Measurements from ENCODE around the gene WDR18.
A peak's percentile ranks its signal among the peaks of the same experiment; 100 is the strongest.
"Not testable (repeated sequence)": the region's sequence is repeated elsewhere in the genome, so short reads cannot be mapped to it uniquely, and the experiment has no call there.

The WDR18 gene

DNA sequence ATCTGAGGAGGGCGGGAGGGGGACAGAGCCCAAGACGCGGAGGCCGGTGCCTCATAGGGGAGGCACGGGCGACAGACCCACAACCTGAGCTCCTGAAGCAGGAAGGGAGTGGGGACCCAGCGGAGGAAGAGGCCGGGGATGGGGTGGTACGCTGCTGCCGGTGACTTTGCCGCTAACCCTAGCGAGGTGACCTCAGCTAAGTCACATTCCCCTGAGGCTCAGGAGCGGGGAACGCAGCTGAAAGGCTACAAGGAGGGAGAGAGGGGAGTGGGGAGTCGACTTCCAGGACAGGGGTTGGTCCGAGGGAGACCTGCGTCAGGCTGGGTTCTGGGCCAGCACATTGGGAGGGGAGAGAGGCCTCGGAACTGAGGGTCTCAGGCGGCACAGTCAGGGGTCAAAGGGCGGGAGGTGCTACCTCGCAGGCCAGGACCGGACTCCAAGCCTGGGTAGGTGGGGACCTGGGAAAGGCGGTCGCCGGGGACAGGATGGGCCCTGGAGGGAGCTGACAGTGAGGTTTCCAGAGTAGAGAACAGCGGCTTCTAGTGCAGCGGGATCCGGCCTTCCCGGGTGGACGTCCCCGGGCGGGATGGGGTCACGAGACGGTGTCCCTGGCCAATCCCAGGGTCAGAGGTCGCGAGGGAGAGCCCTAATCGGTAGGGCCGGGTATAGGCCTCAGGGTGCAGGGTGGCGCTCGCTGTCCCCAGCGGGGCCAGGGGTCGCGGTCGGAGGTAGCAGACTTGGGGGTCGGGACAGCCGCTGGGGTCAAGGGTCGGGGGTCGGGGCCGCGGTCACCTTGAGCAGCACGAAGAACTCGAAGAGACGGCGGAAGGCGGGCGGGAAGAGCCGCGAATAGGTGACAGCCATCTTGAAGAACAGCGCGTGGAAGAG, 36.1 kb downstream of the WDR18 start:
- no peak for DNase-seq (ENCODE audit: low read depth)

DNA sequence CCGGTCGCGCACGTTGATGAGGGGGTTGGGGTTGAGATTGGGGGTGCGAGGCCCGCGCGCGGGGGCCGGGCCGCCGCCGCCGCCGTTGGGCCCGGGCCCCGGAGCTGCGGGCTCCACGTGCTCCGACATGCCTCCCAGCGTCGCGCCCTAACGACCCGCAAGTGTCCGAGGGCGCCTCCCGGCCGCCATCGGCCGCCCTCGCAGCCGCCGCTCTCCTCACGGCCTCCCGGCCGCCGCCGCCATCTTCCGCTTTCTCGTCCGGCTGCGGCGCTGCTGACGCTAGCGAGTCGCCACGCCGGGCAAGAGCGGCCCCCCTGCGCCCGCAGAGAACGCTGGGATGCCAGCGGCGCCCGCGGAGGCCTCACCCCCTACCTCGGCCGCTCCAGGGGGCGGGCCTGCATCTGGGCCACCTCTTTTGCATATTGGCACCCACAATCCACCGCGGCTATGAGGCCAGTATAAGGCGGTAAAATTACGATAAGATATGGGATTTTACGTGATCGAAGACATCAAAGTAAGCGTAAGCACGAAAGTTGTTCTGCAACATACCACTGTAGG, 36.8 kb downstream of the WDR18 start, which contains the start of gene TMEM259:
Gene TMEM259, minus strand, starts transcription at position 256 of the 558 bp plus-strand sequence. Its CDS starts 127 bp downstream, at position 129.
- peak; percentile 93 for DNase-seq (ENCODE audit: low read depth)

- not testable (repeated sequence) for DNase-seq (ENCODE audit: low read depth)
Measured at GRCh38 chr19:1023883-1024188, 39.7 kb downstream of the WDR18 start.

GRCh38 chr19:1025080-1025479, 40.9 kb downstream of the WDR18 start:
- DNase-seq (ENCODE audit: low read depth) = not testable (repeated sequence)

- DNase-seq (ENCODE audit: low read depth) = peak; percentile 39
Measured at GRCh38 chr19:1025960-1026782, 42.0 kb downstream of the WDR18 start, which contains the start of gene CNN2. Gene CNN2 (plus strand): TSS chr19:1026608. CDS start chr19:1026662, 54 bp downstream.

GRCh38 chr19:1026783-1027649, 42.9 kb downstream of the WDR18 start:
- DNase-seq (ENCODE audit: low read depth) = no peak

GRCh38 chr19:1027650-1028061, 43.5 kb downstream of the WDR18 start:
- DNase-seq (ENCODE audit: low read depth) = no peak

DNA sequence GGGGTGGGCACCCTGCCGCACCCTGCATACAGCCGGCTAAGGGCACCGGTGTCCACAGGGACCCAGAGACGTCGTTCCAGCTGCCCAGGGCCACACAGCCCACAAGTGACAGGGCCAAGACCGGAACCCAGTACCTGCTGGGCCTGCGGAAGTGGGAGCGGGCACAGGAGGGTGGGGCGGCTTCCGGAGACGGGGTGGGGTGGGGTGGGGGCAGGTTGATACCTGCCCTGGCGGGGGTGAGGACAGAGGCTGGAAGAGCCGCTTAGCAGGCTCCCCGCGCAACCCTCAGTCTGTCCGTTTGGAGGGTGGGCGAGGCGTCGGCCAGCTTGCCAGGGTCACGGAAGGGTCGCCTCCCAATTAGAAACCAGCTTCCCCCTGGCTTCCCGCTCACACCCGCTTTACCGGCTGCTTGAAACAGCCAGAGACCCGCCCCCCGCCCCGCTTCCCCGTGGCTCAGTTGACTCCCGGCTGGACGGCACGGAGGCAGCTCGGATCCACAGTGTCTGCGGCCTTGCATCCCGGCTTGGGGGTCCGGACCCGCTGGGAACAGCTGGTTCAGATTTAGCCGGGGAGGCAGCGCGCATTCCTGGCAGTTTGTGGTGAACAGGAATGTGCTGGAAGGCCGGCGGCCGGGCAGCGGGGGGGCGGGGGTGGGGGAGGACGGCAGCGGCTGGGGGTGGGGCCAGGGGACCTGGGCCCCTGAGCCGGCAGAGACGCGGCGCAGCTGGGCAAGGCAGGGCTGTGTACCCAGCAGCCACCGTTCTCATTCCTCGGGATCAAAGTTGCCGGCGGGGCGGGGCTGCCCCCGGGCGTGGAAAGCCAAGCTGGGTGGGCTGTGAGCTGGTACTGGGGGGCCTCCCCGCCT, 44.1 kb downstream of the WDR18 start:
- DNase-seq (ENCODE audit: low read depth) = no peak

DNA sequence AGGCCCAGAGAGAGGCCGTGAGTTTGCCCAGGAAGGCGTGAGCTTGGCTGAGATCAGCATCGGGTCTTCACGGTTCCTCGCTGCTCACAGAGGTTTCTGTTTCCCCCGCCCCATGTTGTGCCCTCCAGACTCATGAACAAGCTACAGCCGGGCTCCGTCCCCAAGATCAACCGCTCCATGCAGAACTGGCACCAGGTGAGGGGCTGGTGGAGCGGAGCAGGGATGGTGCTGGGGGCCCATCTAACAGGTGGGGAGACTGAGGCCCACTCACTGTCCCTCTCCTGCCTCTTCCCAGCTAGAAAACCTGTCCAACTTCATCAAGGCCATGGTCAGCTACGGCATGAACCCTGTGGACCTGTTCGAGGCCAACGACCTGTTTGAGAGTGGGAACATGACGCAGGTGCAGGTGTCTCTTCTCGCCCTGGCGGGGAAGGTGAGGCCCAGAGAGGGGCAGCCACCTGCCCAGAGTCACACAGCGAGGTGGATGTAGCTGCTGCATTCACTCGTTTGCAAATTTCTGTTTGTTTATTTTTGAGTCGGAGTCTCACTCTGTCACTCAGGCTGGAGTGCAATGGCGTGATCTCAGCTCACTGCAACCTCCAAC, 48.2 kb downstream of the WDR18 start:
- no peak for DNase-seq (ENCODE audit: low read depth)

DNA sequence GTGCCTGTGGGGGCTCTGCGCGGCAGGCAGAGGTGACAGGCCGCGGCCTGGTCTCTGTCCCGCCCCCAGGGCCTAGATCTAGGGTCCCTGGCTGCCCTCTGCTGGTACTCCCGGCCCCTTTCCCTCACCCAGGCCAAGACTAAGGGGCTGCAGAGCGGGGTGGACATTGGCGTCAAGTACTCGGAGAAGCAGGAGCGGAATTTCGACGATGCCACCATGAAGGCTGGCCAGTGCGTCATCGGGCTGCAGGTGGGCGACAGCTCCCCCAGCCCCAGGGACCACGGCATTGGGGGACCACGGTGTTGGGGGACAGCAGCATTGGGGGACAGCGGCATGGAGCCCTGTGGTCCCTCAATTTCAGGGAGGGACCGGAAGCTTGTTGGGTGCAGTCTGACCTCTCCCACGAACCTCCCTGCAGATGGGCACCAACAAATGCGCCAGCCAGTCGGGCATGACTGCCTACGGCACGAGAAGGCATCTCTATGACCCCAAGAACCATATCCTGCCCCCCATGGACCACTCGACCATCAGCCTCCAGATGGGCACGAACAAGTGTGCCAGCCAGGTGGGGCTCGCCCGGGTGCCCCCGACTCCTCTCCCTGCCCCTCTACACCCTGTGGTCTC, 52.0 kb downstream of the WDR18 start:
- no peak for DNase-seq (ENCODE audit: low read depth)

GRCh38 chr19:1037621-1038064, 53.5 kb downstream of the WDR18 start:
- DNase-seq (ENCODE audit: low read depth) = no peak

DNA sequence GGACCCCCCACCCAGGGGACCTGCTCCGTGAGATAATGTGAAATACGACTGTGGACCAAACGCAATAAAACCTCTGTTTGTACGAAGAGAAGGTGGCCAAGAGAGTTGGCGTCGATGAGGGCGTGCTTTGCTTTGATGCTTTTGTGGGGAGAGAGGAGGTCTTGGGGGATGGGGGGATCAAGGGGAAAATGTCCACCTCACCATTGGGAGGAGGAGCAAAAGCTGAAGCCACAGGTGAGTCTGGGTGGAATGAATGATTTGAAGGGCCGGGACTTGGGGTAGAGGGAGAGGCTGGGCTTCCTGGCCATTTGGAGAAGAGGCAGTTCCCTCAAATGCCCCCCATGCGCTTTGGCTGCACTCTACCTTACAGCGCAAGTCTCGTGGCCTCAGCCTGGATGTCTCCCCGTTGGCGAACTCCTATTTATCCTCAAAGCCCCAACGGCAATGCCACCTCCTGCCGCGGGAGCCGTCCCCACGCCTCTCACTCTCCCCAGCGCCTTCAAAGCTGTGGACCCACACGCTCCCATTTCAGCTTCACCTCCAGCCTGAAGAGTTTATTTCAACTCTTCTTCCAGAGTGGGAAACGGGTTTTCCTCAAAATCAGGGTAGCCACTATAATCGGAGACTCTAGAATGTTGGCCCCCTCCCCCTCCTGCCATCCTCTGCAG, 55.0 kb downstream of the WDR18 start:
- no peak for DNase-seq (ENCODE audit: low read depth)

GRCh38 chr19:1039646-1040475, 55.7 kb downstream of the WDR18 start, which contains the start of gene ABCA7:
Gene ABCA7 (plus strand): TSS chr19:1040107. CDS start chr19:1041362, 1,255 bp downstream.
- peak; percentile 100 for DNase-seq (ENCODE audit: low read depth)

GRCh38 chr19:1040476-1041271, 56.5 kb downstream of the WDR18 start:
- DNase-seq (ENCODE audit: low read depth) = peak; percentile 83

DNA sequence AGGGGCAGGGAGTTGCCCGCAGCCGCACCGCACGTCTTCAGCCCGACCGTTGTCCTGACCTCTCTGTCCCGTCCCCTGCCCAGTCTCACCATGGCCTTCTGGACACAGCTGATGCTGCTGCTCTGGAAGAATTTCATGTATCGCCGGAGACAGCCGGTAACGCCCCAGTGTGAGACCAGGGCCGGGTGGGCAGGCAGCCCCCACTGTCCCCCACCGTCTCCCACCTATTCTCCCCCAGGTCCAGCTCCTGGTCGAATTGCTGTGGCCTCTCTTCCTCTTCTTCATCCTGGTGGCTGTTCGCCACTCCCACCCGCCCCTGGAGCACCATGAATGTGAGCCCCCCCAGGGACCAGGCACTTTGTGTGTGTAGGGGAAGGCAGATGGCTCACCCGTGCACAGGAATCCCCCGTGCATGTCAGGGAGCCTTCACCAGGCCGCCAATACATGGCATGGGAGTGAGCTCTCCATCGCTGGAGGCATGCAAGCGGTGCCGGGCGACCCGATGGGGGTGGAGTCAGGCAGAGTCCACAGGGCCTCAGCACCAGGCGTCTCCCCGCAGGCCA, 57.2 kb downstream of the WDR18 start:
- DNase-seq (ENCODE audit: low read depth) = no peak

DNA sequence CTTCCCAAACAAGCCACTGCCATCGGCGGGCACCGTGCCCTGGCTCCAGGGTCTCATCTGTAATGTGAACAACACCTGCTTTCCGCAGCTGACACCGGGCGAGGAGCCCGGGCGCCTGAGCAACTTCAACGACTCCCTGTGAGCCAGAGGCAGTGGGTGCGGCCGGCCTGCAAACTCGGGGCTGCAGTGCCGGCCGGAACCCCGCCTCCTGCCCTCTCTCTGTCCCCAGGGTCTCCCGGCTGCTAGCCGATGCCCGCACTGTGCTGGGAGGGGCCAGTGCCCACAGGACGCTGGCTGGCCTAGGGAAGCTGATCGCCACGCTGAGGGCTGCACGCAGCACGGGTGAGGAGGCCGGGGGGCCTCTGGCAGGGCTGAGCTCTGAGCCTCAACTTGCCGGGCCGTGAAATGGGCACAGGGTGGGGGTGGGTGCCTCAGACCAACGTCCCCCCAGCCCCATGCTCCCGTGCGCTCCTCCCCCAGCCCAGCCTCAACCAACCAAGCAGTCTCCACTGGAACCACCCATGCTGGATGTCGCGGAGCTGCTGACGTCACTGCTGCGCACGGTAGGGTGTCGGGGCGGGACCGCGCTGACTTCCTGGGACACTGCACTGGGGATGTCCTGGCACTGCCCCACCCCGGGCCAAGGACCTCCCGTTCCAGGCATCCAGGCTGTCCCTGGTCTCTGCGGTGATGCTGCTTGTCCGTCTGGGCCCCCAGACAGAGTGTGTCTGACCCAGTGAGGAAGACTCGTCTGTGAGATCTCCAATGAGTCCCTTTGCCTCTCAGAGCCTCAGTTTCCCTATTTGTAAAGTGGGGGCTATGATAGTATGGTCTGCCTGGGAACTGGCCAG, 57.9 kb downstream of the WDR18 start:
- no peak for DNase-seq (ENCODE audit: low read depth)
